ENCODE results near the gene DYNC2H1.

DNA sequence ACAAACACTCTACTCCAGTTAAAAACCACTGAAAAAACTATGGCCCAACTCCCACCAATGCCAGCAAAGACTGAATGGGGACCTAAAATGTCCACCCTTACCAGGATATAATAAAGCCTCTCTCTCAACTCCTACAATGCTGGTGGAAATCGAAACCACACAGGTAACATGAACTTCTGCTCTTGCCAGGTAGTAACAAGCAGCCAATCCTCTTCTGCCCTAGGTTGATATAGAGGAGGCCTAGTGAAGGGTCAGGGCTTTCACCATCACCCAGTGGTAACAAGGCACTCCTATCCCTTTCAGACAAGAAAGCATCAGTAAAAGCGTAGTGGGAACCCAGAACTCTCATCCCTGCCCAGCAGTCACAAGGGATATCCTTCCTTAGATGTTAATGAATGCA is 39.9 kb upstream of the DYNC2H1 start:
- no peak for TF ChIP-seq POLR2AphosphoS5 (IDR thresholded peaks at IDR 0.05; ENCODE audit: insufficient read depth in 1 of 2, low read depth in 1 of 2)
- TF ChIP-seq, protein P1, sequence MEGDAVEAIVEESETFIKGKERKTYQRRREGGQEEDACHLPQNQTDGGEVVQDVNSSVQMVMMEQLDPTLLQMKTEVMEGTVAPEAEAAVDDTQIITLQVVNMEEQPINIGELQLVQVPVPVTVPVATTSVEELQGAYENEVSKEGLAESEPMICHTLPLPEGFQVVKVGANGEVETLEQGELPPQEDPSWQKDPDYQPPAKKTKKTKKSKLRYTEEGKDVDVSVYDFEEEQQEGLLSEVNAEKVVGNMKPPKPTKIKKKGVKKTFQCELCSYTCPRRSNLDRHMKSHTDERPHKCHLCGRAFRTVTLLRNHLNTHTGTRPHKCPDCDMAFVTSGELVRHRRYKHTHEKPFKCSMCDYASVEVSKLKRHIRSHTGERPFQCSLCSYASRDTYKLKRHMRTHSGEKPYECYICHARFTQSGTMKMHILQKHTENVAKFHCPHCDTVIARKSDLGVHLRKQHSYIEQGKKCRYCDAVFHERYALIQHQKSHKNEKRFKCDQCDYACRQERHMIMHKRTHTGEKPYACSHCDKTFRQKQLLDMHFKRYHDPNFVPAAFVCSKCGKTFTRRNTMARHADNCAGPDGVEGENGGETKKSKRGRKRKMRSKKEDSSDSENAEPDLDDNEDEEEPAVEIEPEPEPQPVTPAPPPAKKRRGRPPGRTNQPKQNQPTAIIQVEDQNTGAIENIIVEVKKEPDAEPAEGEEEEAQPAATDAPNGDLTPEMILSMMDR (IDR thresholded peaks at IDR 0.05): no peak
